ENCODE data around the gene COL26A1. TPM values are rescaled to one million over a fixed set of nuclear protein-coding genes. Genes with fewer than 3 reads are reported as not detected.

Gene COL26A1
- total and polyA plus RNA-seq, 5 donors: 0.09 to 0.11 TPM; not detected in 3

DNA sequence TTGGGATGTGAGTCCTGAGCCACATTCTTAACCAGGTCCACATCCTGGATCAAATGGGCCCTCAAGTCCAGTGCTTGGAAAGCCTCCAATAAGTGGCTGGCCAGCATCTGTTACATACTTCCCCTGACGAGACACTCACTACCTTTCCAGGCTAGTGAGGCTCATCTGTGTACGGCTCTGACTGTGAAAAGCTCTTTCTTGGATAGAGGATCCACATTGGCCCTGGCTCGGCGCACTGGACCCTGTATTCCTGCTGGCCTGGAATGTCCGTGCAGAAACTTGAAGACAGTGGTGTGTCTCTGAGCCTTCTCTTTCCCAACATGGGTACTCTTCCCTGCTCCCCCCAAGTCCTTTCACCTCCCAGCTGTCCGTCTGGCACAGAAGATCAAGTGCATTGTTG lies 230.9 kb downstream of the COL26A1 start:
- ATAC-seq (no peak), DNase-seq (no peak)
- Histone ChIP-seq H3K9me3 (ENCODE audit: control insufficient read depth, low read length) (no peaks in the 10 kb centered on the region), H3K27me3 (ENCODE audit: control insufficient read depth, insufficient read depth) (no peaks in the 10 kb centered on the region), H3K4me1 (ENCODE audit: control insufficient read depth, insufficient read depth, low read length) (no peaks in the 10 kb centered on the region), H3K27ac (ENCODE audit: low read length) (no peak overlapping the region), H3K4me3 (ENCODE audit: low read length) (no peak overlapping the region)
- intact Hi-C loops (cut with DNase I): no loop called here
- 84% methylated on average over 6 of the region's 6 CpGs for WGBS

DNA sequence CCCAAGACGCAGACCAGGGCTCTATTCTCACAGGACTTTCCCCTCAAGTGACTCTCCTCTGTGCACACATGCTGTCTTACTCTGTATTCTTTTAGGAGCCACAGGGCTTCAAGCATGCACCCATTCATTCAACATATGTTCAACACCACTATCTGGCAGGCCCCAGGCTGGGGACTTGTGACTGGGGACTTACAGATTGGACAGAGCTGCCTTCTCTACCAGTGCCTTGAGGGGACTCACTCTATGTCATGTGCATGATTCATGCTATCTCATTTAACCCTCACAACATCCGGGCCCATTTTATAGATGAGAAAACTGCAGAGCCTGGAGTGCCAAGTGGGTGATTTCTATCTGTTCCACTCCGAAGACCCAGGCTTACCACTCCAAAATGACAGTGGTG lies 232.1 kb downstream of the COL26A1 start:
- DNase-seq: no peak
- Histone ChIP-seq H3K4me3 (ENCODE audit: low read length) (no peak overlapping the region), H3K4me1 (ENCODE audit: control insufficient read depth, insufficient read depth, low read length) (no peaks in the 10 kb centered on the region), H3K27me3 (ENCODE audit: control insufficient read depth, insufficient read depth) (no peaks in the 10 kb centered on the region), H3K9me3 (ENCODE audit: control insufficient read depth, low read length) (no peaks in the 10 kb centered on the region), H3K27ac (ENCODE audit: low read length) (no peak overlapping the region)
- intact Hi-C loops (cut with DNase I): no loop called here
- 87% methylated on average over 3 of the region's 3 CpGs for WGBS
- no peak for ATAC-seq

DNA sequence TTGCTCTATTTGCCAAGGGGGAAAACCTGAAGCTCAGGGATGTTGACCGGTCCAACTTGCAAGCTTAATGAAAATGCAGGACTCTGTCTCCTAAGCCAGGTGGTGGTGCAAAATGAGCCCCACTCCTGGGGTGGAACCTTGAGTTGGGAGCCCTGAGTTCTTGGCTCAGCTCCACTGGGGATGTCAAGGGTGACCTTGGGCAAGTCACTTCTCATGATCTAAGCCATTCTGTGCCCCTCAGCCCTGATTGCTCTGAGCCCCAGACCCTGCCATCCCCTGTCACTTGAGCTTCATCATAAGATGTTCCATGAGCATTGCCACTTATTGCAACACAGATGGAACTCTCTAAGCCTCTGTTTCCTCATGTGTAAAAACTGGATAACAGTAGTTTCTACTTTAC lies 232.6 kb downstream of the COL26A1 start:
- no peaks in the 10 kb centered on the region for H3K9me3 ChIP-seq (ENCODE audit: control insufficient read depth, low read length)
- H3K27me3 ChIP-seq (ENCODE audit: control insufficient read depth, insufficient read depth): no peaks in the 10 kb centered on the region
- DNase-seq (no peak), ATAC-seq (no peak)
- H3K27ac ChIP-seq (ENCODE audit: low read length): no peak overlapping the region
- 90% methylated on average over 1 of the region's 1 CpG for WGBS
- no peak overlapping the region for H3K4me3 ChIP-seq (ENCODE audit: low read length)
- intact Hi-C loops (cut with DNase I): no loop called here
- H3K4me1 ChIP-seq (ENCODE audit: control insufficient read depth, insufficient read depth, low read length): no peaks in the 10 kb centered on the region

DNA sequence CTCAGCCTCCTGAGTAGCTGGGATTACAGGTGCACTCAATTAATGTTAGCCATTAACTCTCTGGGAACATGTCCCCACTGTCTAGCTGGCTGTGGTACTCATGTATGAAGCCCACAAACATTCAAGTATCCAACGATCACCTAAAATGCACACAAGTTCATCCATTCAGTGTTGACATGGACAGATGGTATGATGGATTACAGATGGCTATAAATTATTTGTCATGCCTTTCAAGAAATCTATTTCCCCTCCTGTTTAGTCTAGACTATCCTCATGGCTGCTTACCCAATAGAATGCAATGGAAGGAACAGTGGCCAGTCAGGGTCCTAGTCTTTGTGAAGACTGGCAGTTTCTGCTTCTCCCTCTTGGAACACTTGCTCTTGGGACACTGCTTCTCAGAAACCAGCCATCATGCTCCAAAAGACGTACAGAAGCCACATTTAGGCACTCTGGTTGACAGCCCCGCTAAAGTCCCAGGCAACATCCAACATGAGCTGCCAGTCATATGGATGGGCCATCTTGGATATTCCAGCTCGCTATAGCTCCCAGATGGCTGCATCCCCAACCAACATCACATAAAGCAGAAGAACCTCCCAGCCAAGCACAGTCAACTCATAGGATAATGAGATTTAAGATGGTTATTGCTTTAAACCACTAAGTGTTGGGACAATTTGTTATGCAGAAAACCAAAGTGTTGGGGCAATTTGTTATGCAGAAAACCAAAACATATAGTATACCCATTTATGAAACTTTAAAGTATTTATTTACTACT lies 233.3 kb downstream of the COL26A1 start:
- Histone ChIP-seq H3K4me1 (ENCODE audit: control insufficient read depth, insufficient read depth, low read length) (no peaks in the 10 kb centered on the region), H3K9me3 (ENCODE audit: control insufficient read depth, low read length) (no peaks in the 10 kb centered on the region), H3K4me3 (ENCODE audit: low read length) (no peak overlapping the region), H3K27me3 (ENCODE audit: control insufficient read depth, insufficient read depth) (no peaks in the 10 kb centered on the region), H3K27ac (ENCODE audit: low read length) (no peak overlapping the region)
- ATAC-seq (no peak), DNase-seq (no peak)
- intact Hi-C loops (cut with DNase I): no loop called here
- 86% methylated on average over 4 of the region's 4 CpGs for WGBS

DNA sequence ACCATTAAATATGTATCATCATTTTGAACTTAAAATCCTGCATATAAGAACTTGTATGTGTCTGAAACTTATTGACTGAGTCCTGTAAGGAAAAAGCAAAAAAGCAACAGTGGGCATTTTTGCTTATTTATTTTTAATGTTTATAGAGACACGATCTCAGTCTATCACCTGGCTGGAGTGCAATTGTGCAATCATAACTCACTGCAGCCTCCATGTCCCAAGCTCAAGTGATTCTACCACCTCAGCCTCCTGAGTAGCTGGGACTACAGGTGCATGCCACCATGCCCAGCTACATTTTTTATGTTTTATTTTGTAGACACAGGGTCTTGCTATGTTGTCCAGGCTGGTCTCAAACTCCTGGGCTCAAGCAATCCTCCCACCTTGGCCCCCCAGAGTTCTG lies 234.2 kb downstream of the COL26A1 start:
- Histone ChIP-seq H3K27ac (ENCODE audit: low read length) (no peak overlapping the region), H3K9me3 (ENCODE audit: control insufficient read depth, low read length) (no peaks in the 10 kb centered on the region), H3K27me3 (ENCODE audit: control insufficient read depth, insufficient read depth) (no peaks in the 10 kb centered on the region), H3K4me1 (ENCODE audit: control insufficient read depth, insufficient read depth, low read length) (no peaks in the 10 kb centered on the region), H3K4me3 (ENCODE audit: low read length) (no peak overlapping the region)
- no peak for ATAC-seq
- no peak for DNase-seq
- intact Hi-C loops (cut with DNase I): no loop called here
- WGBS: 76% methylated on average over 1 of the region's 1 CpG

DNA sequence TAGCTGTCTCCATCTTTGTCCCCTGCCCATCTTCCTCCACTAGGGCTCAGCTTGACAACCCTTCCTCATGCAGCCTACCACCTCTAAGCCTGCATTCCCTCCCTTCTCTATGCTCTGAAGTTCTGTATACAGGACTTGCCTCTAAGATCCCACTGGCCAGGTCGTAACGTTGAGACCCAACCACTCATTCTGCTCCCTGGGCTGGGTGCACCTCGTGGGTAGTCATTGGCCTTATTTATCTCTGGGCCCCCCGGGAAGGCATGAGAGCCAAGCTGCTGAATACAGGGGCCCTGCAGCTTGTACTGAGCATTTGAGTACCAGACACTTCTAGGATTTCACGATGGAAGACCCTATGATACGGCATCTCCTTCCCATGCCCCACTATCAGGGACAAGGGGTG lies 235.3 kb downstream of the COL26A1 start:
- Histone ChIP-seq H3K27ac (ENCODE audit: low read length) (no peak overlapping the region), H3K4me3 (ENCODE audit: low read length) (no peak overlapping the region), H3K4me1 (ENCODE audit: control insufficient read depth, insufficient read depth, low read length) (no peaks in the 10 kb centered on the region), H3K27me3 (ENCODE audit: control insufficient read depth, insufficient read depth) (no peaks in the 10 kb centered on the region), H3K9me3 (ENCODE audit: control insufficient read depth, low read length) (no peaks in the 10 kb centered on the region)
- 77% methylated on average over 6 of the region's 6 CpGs for WGBS
- DNase-seq: no peak
- no peak for ATAC-seq
- intact Hi-C loops (cut with DNase I): no loop called here

DNA sequence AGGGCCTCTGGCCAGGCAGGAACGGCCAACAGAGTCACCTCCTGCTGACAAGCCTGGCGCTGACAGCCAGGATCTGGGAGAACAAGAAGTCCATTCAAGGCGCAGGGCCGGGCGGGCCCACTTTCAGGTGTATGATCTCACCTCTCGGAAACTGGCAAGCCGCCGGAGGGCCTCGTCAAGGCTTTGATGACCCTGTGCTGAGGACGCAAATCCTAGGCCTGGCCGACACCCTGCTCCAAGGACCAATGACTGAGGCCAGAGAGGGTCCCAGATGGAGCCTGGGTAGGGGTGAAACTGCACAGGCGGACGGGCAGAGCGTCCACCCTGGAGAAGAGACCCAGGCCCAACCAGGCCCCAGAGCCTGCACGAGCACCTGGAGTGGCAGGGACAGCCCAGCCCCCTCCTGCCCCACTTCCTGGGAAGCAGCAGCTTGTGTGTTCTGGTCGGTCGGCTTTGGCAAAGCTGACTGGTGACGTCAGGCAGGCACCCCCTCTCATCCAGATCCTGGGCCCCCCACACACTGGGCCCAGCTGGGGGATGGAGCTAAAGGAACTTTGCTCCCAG lies 235.8 kb downstream of the COL26A1 start:
- no peak overlapping the region for H3K27ac ChIP-seq (ENCODE audit: low read length)

DNA sequence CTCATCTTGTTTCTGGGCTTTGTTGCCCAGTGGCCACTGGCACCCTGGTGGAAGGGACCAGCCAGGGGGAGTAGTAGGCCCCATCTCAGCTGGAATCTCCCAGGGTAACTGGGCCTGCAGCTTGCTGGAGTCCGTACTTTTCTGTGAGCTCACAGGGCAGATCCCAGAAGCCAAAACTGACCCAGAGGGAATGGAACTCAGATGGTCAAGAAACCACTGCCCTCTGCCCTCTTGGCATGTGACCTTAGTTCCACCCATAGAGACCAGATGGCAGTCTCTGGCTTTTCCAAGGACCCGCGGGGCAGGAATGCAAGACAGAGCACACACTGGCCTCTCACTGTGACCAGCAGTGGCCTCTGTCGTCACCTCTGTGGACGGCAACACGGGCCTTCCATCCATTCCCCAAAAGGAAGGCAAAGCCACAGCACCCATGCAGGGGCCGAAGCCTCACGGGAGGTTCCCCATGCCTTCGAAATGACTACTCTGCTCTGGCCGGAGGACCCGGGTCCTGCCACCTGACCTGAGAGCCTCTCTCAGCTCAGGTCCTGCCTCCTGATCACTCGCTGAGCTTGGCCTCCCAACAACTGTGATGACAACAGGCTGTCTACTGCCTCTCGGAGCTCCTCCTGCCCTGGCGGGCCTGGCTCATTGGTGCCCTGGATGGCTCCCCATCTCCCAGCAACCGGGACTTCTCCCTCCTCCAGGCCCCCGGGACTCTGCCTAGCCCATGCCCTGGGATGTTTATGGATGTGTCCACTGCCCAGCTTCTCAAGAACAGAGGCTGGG lies 236.5 kb downstream of the COL26A1 start:
- DNase-seq: peak in 1 of 3 donors; percentile 32
- H3K27me3 ChIP-seq (ENCODE audit: control insufficient read depth, insufficient read depth): no peaks in the 10 kb centered on the region
- intact Hi-C loops (cut with DNase I): no loop called here
- H3K9me3 ChIP-seq (ENCODE audit: control insufficient read depth, low read length): no peaks in the 10 kb centered on the region
- 75% methylated on average over 16 of the region's 16 CpGs for WGBS
- no peaks in the 10 kb centered on the region for H3K4me1 ChIP-seq (ENCODE audit: control insufficient read depth, insufficient read depth, low read length)
- no peak overlapping the region for H3K27ac ChIP-seq (ENCODE audit: low read length)
- peak in 1 of 2 donors; percentile 39 for ATAC-seq
- no peak overlapping the region for H3K4me3 ChIP-seq (ENCODE audit: low read length)

More for the DNA sequence above, 235.8 kb downstream of the COL26A1 start:
- Histone ChIP-seq H3K4me3 (ENCODE audit: low read length) (no peak overlapping the region), H3K4me1 (ENCODE audit: control insufficient read depth, insufficient read depth, low read length) (no peaks in the 10 kb centered on the region), H3K27me3 (ENCODE audit: control insufficient read depth, insufficient read depth) (no peaks in the 10 kb centered on the region), H3K9me3 (ENCODE audit: control insufficient read depth, low read length) (no peaks in the 10 kb centered on the region)
- intact Hi-C loops (cut with DNase I): no loop called here
- 78% methylated on average over 18 of the region's 18 CpGs for WGBS
- ATAC-seq: peak; percentile 33 to 44
- DNase-seq: peak; percentile 62 to 76 (median 68)

DNA sequence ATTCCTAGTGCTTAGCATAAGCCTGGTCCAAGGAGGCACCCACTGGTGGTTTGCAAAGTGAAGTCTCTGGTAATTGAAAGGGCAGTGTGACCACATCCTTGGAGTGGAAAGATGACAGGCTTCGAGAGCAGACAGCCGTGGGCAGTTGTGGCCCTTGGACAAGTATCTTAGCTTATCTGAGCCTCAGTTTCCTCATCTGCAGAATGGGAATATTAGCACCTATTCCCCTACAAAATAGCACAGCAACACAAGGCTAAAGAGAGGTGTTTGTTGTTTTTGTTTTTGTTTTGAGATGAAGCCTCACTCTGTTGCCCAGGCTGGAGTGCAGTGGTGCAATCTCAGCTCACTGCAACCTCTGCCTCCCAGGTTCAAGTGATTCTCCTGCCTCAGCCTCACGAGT lies 237.1 kb downstream of the COL26A1 start:
- no peaks in the 10 kb centered on the region for H3K9me3 ChIP-seq (ENCODE audit: control insufficient read depth, low read length)
- 89% methylated on average over 3 of the region's 3 CpGs for WGBS
- ATAC-seq (no peak), DNase-seq (no peak)
- no peak overlapping the region for H3K27ac ChIP-seq (ENCODE audit: low read length)
- no peak overlapping the region for H3K4me3 ChIP-seq (ENCODE audit: low read length)
- no peaks in the 10 kb centered on the region for H3K4me1 ChIP-seq (ENCODE audit: control insufficient read depth, insufficient read depth, low read length)
- no peaks in the 10 kb centered on the region for H3K27me3 ChIP-seq (ENCODE audit: control insufficient read depth, insufficient read depth)
- intact Hi-C loops (cut with DNase I): loop anchor here in 2 of 4 donors (5.0 to 10.0 kb wide), 3 partner anchors 85 to 673 kb away; partner anchors contain the start of gene CUX1 (in 1 of the 2)

DNA sequence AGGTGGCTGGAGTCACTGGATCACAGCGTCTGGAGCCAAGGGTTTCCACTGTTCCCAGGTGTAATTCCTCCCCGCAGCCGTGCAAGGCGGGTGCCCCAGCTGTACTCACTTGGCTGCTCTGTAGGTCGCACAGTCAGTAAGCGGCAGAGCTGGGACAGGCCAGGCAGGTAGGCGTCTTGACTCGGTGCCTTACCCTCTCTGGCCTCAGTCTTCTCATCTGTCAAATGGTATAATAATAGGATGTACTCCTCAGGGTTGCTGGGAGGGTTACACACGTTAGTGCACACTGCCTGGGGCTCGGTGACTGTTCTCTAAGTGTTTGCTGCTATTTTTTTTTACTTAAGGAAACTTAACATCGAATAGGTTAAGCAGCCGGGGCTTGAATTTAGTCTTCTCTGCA lies 239.4 kb downstream of the COL26A1 start:
- 57% methylated on average over 12 of the region's 12 CpGs for WGBS
- intact Hi-C loops (cut with DNase I): loop anchor here in 2 of 4 donors (5.0 to 10.0 kb wide), 3 partner anchors 83 to 670 kb away; partner anchors contain the start of gene CUX1 (in 1 of the 2)

More for the DNA sequence above, 239.4 kb downstream of the COL26A1 start:
- H3K4me3 ChIP-seq (ENCODE audit: low read length): no peak overlapping the region
- DNase-seq: no peak
- H3K4me1 ChIP-seq (ENCODE audit: control insufficient read depth, insufficient read depth, low read length): no peaks in the 10 kb centered on the region
- no peaks in the 10 kb centered on the region for H3K9me3 ChIP-seq (ENCODE audit: control insufficient read depth, low read length)
- ATAC-seq: no peak
- no peak overlapping the region for H3K27ac ChIP-seq (ENCODE audit: low read length)
- H3K27me3 ChIP-seq (ENCODE audit: control insufficient read depth, insufficient read depth): no peaks in the 10 kb centered on the region
